OCI-LY1 (cell line): ENCODE measurements around the gene SIVA1.
A peak's percentile ranks its signal among the peaks of the same experiment; 100 is the strongest.
"Not testable (repeated sequence)": the region's sequence is repeated elsewhere in the genome, so short reads cannot be mapped to it uniquely, and the experiment has no call there.

ENCODE experiments used
- H2AFZ ChIP-seq: fragments of 200-600 bp; sonication (generic), shearing (Covaris generic); 2 replicates; pipeline ENCODE4 v1.6.0; 2014; ENCODE audit warnings: antibody characterized with exemption, mild to moderate bottlenecking, low read length
- H3F3A ChIP-seq: fragments of 200-600 bp; sonication (generic), shearing (Covaris generic); 2 replicates; pipeline ENCODE4 v1.6.0; 2014; ENCODE audit warnings: mild to moderate bottlenecking, antibody characterized with exemption, low read length, moderate library complexity; ENCODE audit not compliant: insufficient read depth
- H3K27ac ChIP-seq: fragments of 200-600 bp; sonication (generic); 2 replicates; pipeline ENCODE4 v1.5.1; 2014; ENCODE audit warnings: low read length, mixed run types, mild to moderate bottlenecking, low read depth; ENCODE audit not compliant: poor library complexity, severe bottlenecking
- H3K27me3 ChIP-seq: fragments of 200-600 bp; sonication (generic); 2 replicates; pipeline ENCODE4 v1.6.0; 2014; ENCODE audit warnings: antibody characterized with exemption, mild to moderate bottlenecking, low read length, moderate library complexity; ENCODE audit not compliant: insufficient read depth
- H3K36me3 ChIP-seq: fragments of 200-600 bp; sonication (generic); 2 replicates; pipeline ENCODE4 v1.6.1; 2014; ENCODE audit warnings: mild to moderate bottlenecking, antibody characterized with exemption, low read length, moderate library complexity, mixed read lengths; ENCODE audit not compliant: insufficient read depth
- H3K4me1 ChIP-seq: fragments of 200-600 bp; sonication (generic); 2 replicates; pipeline ENCODE4 v1.5.1; 2014; ENCODE audit warnings: mild to moderate bottlenecking, low read length, moderate library complexity; ENCODE audit not compliant: insufficient read depth, severe bottlenecking
- H3K4me2 ChIP-seq: fragments of 200-600 bp; sonication (generic), shearing (Covaris generic); 2 replicates; pipeline ENCODE4 v1.6.1; 2014; ENCODE audit warnings: low read length
- H3K4me3 ChIP-seq: fragments of 200-600 bp; sonication (generic); 2 replicates; pipeline ENCODE4 v1.5.1; 2014; ENCODE audit warnings: low read length, low read depth, mild to moderate bottlenecking, mixed read lengths; ENCODE audit not compliant: poor library complexity, severe bottlenecking
- H3K79me2 ChIP-seq: fragments of 200-600 bp; shearing (Covaris generic); 2 replicates; pipeline ENCODE4 v1.6.1; 2016; ENCODE audit warnings: mixed run types, low read length, mixed read lengths; ENCODE audit not compliant: insufficient read depth
- H3K9ac ChIP-seq: fragments of 200-600 bp; sonication (generic), shearing (Covaris generic); 2 replicates; pipeline ENCODE4 v1.6.1; 2014; ENCODE audit warnings: mild to moderate bottlenecking, low read length, mixed read lengths
- H3K9me2 ChIP-seq: fragments of 200-600 bp; sonication (generic), shearing (Covaris generic); 2 replicates; pipeline ENCODE4 v1.6.1; 2014; ENCODE audit warnings: low read depth, mild to moderate bottlenecking, low read length, mixed read lengths
- H3K9me3 ChIP-seq: fragments of 200-600 bp; shearing (Covaris generic); 2 replicates; pipeline ENCODE4 v1.6.1; 2014; ENCODE audit warnings: low read length, mixed read lengths
- H4K20me1 ChIP-seq: fragments of 200-600 bp; sonication (generic), shearing (Covaris generic); 2 replicates; pipeline ENCODE4 v1.6.0; 2016; ENCODE audit warnings: mild to moderate bottlenecking, low read length; ENCODE audit not compliant: insufficient read depth
- EZH2 ChIP-seq: fragments of 200-600 bp; sonication (generic), shearing (Covaris generic); IDR thresholded peaks from 2 replicates; pipeline ENCODE4 v1.8.0; 2017; ENCODE audit warnings: borderline replicate concordance, mixed run types, mild to moderate bottlenecking, antibody characterized with exemption, low read length, moderate library complexity, mixed read lengths
- TF ChIP-seq, protein P1 (sequence below): fragments of 200-600 bp; sonication (generic), shearing (Covaris generic); IDR thresholded peaks from 2 replicates; pipeline ENCODE4 v1.5.1; 2017; ENCODE audit warnings: mild to moderate bottlenecking, antibody characterized with exemption, low read length, moderate library complexity, mixed read lengths

The SIVA1 gene

DNA sequence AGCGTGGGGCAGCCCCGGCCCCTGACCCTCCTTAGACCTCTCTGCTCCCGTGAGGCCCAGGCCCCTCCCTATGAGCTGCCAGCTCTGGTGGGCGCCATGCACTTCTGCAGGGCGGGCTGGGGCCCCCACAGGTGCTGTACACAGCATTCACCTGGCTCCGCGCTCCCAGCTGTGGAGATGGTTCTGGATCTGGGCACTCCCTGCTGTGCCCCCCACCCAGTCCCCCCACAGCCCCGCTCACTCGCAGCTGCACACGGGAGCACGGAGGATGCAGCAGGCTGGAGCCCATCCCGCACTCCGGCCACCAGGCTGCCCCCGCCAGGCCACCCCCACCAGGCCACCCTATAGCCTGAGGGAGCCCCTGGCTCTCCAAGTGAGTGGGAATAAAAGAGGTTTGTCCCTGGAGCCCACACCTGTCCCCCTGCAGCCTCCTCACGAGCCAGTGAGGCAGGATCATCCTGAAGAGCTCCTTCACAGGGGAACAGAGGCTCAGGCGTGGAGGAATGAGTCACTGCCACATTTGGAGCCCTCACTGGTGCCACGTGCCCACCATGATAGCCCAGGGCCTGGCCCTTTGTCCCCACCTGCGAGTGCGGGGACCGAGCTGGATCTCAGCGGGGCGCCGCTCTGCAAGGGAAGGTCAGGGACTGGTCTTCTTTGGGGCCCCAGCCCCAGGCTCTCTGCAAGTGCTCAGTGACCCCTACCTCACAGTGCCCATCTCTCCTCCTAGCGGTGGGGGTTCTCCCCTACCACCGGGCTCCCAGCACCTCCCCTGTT lies 27.0 kb upstream of the SIVA1 start:
- Histone ChIP-seq H3K4me2 (no peak overlapping the region), H3K27me3 (0 out of 2 replicates have a peak, but pooled peaks cover 8% of the 10 kb centered on the region)

DNA sequence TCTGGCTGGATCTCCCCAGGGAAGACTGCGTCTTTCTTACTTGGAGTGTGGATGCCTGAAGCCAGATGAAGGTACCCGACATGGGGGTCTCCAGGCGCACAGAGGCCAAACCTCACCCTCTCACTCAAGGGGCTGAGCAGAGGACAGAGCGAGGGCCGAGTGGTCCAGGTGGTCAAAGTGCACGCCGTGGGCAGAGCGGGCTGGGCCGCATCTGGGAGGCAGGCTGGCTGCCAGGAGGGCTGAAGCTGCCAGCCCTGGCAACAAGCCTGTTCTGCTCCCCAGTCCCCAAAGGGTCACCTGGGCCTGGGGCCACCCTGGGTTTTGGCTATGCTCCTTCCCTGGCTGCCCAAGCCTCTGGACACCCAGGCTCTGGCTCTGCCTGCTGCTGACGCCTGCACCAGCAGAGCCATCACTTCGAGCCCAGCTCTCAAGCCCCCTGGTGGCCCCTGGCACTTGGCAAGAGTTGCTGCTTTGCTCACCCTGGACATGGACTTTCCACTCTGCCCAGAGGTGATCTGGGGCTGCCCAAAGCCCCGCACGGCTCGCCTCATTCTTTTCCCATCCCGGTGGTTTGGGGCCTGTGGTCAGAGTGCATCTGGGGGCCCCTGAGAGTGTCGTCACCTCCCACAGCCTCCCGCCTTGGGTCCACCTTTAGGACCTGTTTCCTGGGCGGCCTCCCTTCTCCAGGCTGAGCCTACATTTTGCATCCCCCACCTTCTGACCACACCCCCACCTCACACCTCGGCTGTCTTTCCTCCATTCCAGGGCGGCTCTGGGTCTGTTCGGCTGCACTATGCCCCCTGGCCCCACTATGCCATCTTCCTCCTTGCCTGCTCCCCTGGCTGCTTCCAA lies 26.1 kb upstream of the SIVA1 start:
- Histone ChIP-seq H3K9ac (no peak overlapping the region), H3K9me3 (no peaks in the 10 kb centered on the region), H3K79me2 (no peaks in the 10 kb centered on the region), H3K4me3 (no peak overlapping the region), H3K4me1 (peaks cover 7% of the 10 kb centered on the region), H4K20me1 (no peaks in the 10 kb centered on the region), H3K27ac (no peak overlapping the region), H3F3A (no peaks in the 10 kb centered on the region), H3K4me2 (no peak overlapping the region), H3K36me3 (no peaks in the 10 kb centered on the region), H3K9me2 (no peaks in the 10 kb centered on the region), H2AFZ (no peak overlapping the region), H3K27me3 (0 out of 2 replicates have a peak, but pooled peaks cover 8% of the 10 kb centered on the region)
- no peak for TF ChIP-seq EZH2
- TF ChIP-seq, protein P1, sequence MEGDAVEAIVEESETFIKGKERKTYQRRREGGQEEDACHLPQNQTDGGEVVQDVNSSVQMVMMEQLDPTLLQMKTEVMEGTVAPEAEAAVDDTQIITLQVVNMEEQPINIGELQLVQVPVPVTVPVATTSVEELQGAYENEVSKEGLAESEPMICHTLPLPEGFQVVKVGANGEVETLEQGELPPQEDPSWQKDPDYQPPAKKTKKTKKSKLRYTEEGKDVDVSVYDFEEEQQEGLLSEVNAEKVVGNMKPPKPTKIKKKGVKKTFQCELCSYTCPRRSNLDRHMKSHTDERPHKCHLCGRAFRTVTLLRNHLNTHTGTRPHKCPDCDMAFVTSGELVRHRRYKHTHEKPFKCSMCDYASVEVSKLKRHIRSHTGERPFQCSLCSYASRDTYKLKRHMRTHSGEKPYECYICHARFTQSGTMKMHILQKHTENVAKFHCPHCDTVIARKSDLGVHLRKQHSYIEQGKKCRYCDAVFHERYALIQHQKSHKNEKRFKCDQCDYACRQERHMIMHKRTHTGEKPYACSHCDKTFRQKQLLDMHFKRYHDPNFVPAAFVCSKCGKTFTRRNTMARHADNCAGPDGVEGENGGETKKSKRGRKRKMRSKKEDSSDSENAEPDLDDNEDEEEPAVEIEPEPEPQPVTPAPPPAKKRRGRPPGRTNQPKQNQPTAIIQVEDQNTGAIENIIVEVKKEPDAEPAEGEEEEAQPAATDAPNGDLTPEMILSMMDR: 0 out of 2 replicates have a peak, but pooled peaks have one; percentile 15

More for the DNA sequence above, 27.0 kb upstream of the SIVA1 start:
- no peaks in the 10 kb centered on the region for H3K9me3 ChIP-seq
- H2AFZ ChIP-seq: no peak overlapping the region
- peaks cover 7% of the 10 kb centered on the region for H3K4me1 ChIP-seq
- H3K27ac ChIP-seq: no peak overlapping the region
- TF ChIP-seq, protein P1: no peak
- TF ChIP-seq EZH2: no peak
- H3K36me3 ChIP-seq: no peaks in the 10 kb centered on the region
- H4K20me1 ChIP-seq: no peaks in the 10 kb centered on the region
- H3K4me3 ChIP-seq: no peak overlapping the region
- no peaks in the 10 kb centered on the region for H3K9me2 ChIP-seq
- H3K9ac ChIP-seq: no peak overlapping the region
- no peaks in the 10 kb centered on the region for H3K79me2 ChIP-seq
- no peaks in the 10 kb centered on the region for H3F3A ChIP-seq

DNA sequence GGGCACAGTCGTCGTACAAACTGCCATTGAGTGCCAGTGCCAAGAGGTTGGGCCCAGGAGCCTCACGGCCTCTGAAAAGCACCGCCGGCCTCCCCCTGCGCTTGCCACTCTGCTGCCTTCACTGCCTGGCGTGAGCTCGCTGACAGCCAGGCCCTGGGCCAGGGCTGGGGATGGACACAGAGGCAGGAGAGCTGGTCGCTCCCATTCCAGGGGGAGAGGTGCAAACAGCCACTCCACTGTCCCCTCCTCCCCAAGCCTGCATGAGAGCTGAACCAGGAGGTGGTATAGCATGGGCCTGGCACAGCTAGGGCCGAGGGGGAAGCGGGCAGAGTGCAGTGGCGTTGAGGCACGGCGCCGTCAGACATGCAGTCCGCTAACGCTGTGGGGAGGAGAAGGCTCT lies 24.3 kb upstream of the SIVA1 start:
- H3K27me3 ChIP-seq: peaks cover 8% of the 10 kb centered on the region; the same call in 1 of the 2 replicates
- no peaks in the 10 kb centered on the region for H3K79me2 ChIP-seq
- no peaks in the 10 kb centered on the region for H3K36me3 ChIP-seq
- H3K4me1 ChIP-seq: peaks cover 7% of the 10 kb centered on the region
- H3K9me3 ChIP-seq: no peaks in the 10 kb centered on the region
- no peak overlapping the region for H2AFZ ChIP-seq
- H3K9me2 ChIP-seq: no peaks in the 10 kb centered on the region
- no peak overlapping the region for H3K9ac ChIP-seq
- no peaks in the 10 kb centered on the region for H4K20me1 ChIP-seq
- no peak overlapping the region for H3K4me3 ChIP-seq
- no peaks in the 10 kb centered on the region for H3F3A ChIP-seq
- TF ChIP-seq, protein P1: no peak
- no peak for TF ChIP-seq EZH2
- no peak overlapping the region for H3K27ac ChIP-seq
- H3K4me2 ChIP-seq: no peak overlapping the region

DNA sequence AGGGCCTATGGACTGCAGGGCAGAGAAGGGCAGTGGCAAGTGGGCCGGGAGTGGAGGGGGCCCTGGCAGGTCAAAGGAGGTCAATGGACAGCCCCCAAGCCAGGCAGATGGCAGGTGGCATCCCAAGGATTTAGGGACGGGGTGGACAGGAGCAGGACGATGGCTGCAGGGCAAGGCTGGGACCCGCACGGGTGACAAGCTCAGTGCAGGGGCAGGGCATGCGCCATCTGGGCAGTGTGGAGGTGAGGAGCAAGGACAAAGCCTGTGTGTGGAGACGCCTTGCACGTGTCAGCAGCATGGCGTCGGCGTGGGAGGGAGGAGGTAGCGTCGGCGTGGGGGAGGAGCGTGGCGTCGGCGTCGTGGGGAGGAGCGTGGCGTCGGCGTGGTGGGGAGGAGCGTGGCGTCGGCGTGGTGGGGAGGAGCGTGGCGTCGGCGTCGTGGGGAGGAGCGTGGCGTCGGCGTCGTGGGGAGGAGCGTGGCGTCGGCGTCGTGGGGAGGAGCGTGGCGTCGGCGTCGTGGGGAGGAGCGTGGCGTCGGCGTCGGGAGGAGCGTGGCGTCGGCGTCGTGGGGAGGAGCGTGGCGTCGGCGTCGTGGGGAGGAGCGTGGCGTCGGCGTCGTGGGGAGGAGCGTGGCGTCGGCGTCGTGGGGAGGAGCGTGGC lies 23.6 kb upstream of the SIVA1 start:
- H4K20me1 ChIP-seq, H3K9me2 ChIP-seq: not testable (repeated sequence)

More for the DNA sequence above, 23.6 kb upstream of the SIVA1 start:
- not testable (repeated sequence) for H3F3A ChIP-seq, H3K27ac ChIP-seq, H3K36me3 ChIP-seq, H3K27me3 ChIP-seq, H3K9ac ChIP-seq, H3K4me3 ChIP-seq, H3K4me1 ChIP-seq, H3K4me2 ChIP-seq, H3K79me2 ChIP-seq, H2AFZ ChIP-seq, H3K9me3 ChIP-seq
